Colonic mucosa (tissue), 4 donors: Measurements from ENCODE around the gene PDE9A. TPM values are rescaled to one million over a fixed set of nuclear protein-coding genes. Genes with fewer than 3 reads are reported as not detected.
A peak's percentile ranks its signal among the peaks of the same experiment; 100 is the strongest.

Source experiments
- DNase-seq: peaks from one replicate; pipeline ENCODE4 v3.0.0-alpha.2; 2020
- H3K27ac ChIP-seq: fragments of 200-600 bp; one replicate; pipeline ENCODE4 v1.8.0; 2021
- H3K27me3 ChIP-seq: fragments of 200-600 bp; one replicate; pipeline ENCODE4 v1.8.0; 2021
- H3K36me3 ChIP-seq: fragments of 200-600 bp; one replicate; pipeline ENCODE4 v1.8.0; 2021
- H3K4me1 ChIP-seq: fragments of 200-600 bp; one replicate; pipeline ENCODE4 v1.8.0; 2021; ENCODE audit warnings: mild to moderate bottlenecking
- H3K4me3 ChIP-seq: fragments of 200-600 bp; one replicate; pipeline ENCODE4 v1.8.0; 2021
- H3K9ac ChIP-seq, 2 donors: one replicate each; pipeline ENCODE4 v1.7.0; 2013; ENCODE audit warnings: control low read depth in 2 of 2, low read depth in 2 of 2, low read length in 2 of 2
- H3K9me3 ChIP-seq: fragments of 200-600 bp; one replicate; pipeline ENCODE4 v1.8.0; 2021
- intact Hi-C: fragments of 100-400 bp; cut with DNase I; formaldehyde crosslinking; loops from one replicate; pipeline ENCODE4 v1.14.1; 2022
- total RNA-seq, 2 donors: library from RNA; stranded (reverse); fragmentation: NEBNext Ultra II Directional in 1 of 2; extraction: Animal tissue kit (Norgen Biotek cat#: 25700) in 1 of 2; gene quantifications; one replicate each; pipeline ENCODE4 v1.2.1, GENCODE V29; 2021
- TF ChIP-seq, protein P1 (sequence below): fragments of 200-600 bp; IDR thresholded peaks from one replicate; pipeline ENCODE4 v1.8.0; 2022; ENCODE audit warnings: antibody characterized with exemption, mild to moderate bottlenecking
- donor health status: healthy.
- donor health status: DM: no; HTN: no; CAD: no.
- donor health status: DM: no; HTN: no; CAD: no.

PDE9A gene
- total RNA-seq, 2 donors from 2014 or later = 37.5 to 56.0 TPM

DNA sequence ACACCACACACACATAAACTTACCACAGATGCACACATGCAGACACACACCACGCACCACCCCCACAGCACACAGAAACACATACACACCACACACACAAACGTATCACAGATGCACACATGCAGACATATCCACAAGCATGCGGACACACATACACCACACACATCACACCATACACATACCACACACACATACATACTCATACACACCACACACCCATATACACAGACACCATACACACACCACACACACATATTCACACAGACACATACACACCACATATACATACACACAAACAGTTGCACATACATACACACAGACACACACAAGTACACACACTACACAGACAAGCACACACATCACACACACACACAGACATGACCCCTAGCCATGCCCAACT, 37.5 kb upstream of the PDE9A start:
- no peak for DNase-seq
- intact Hi-C loops = no loop called here
- no peak overlapping the region for H3K27ac ChIP-seq
- TF ChIP-seq, protein P1, sequence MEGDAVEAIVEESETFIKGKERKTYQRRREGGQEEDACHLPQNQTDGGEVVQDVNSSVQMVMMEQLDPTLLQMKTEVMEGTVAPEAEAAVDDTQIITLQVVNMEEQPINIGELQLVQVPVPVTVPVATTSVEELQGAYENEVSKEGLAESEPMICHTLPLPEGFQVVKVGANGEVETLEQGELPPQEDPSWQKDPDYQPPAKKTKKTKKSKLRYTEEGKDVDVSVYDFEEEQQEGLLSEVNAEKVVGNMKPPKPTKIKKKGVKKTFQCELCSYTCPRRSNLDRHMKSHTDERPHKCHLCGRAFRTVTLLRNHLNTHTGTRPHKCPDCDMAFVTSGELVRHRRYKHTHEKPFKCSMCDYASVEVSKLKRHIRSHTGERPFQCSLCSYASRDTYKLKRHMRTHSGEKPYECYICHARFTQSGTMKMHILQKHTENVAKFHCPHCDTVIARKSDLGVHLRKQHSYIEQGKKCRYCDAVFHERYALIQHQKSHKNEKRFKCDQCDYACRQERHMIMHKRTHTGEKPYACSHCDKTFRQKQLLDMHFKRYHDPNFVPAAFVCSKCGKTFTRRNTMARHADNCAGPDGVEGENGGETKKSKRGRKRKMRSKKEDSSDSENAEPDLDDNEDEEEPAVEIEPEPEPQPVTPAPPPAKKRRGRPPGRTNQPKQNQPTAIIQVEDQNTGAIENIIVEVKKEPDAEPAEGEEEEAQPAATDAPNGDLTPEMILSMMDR = no peak
- H3K9me3 ChIP-seq = no peaks in the 10 kb centered on the region
- H3K4me3 ChIP-seq = no peak overlapping the region
- H3K27me3 ChIP-seq = no peaks in the 10 kb centered on the region
- H3K4me1 ChIP-seq = no peaks in the 10 kb centered on the region
- H3K9ac ChIP-seq = no peak overlapping the region
- no peaks in the 10 kb centered on the region for H3K36me3 ChIP-seq

DNA sequence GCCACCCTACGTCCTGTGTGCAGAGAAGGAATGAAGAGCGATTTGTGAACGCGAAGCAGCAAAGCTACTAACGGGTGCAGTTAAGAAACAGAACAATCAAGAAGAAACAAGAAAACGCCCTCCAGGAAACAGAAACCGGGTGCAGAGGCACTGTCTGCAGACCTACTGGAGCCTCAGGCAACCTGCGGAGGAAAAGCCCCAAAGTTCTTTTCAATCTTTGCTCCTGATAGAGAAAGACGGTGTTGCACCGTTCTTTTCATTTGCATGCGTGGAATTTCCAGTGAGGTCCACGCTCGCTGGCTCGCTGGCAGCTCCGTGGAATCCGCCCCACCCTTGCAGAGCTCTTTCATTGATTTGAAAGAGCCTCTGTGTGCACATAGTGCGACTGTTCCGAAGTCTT, 37.0 kb upstream of the PDE9A start:
- Histone ChIP-seq H3K9ac (peak overlapping the region in 1 of 2 donors; percentile 51), H3K4me1 (no peaks in the 10 kb centered on the region), H3K27ac (no peak overlapping the region), H3K27me3 (no peaks in the 10 kb centered on the region), H3K36me3 (no peaks in the 10 kb centered on the region), H3K9me3 (no peaks in the 10 kb centered on the region), H3K4me3 (peak overlapping the region; percentile 22)
- intact Hi-C loops = no loop called here
- TF ChIP-seq, protein P1 = no peak
- DNase-seq = no peak

DNA sequence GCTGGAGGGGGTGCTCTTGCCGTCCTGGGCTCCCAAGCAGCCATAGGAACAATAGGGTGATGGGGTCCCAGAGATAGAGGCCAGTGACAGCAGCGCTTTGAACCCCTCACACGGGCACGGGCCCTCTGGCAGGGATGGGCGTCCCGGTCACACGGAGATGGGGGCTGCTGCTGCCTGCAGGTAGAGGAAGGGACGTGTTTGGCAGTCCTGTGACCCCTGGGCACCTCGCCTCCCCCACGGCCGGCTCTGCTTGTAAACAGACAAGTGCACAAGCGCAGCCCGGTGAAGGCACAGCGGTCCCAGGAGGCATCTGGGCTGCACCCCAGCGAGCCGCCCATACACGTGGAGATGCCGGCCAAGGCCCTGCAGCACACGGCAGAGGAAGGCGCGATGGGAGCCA, 36.5 kb upstream of the PDE9A start:
- no peaks in the 10 kb centered on the region for H3K4me1 ChIP-seq
- intact Hi-C loops = no loop called here
- no peak overlapping the region for H3K4me3 ChIP-seq
- no peak overlapping the region for H3K27ac ChIP-seq
- TF ChIP-seq, protein P1 = no peak
- DNase-seq = no peak
- H3K27me3 ChIP-seq = no peaks in the 10 kb centered on the region
- H3K36me3 ChIP-seq = no peaks in the 10 kb centered on the region
- no peaks in the 10 kb centered on the region for H3K9me3 ChIP-seq
- H3K9ac ChIP-seq = no peak overlapping the region

DNA sequence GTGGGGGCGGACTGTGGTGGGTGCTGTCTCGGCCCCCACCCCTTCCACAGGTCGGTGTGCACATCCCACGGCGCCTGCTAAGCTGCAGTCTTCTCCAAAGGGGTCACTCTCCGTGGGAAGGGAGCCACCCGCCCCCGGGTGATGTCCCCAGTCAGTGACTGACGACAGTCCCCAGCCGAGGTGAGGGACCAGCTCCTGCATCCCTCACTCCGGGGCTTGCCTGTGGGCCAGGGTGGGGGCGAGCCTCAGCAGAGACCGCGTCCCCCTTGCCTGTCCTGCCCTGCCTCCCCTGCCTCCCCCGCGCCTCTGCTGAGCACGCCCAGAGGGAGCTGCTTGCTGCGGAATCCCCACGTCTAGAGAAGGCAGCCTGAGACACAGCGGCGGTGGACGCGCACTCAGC, 35.9 kb upstream of the PDE9A start:
- no peaks in the 10 kb centered on the region for H3K9me3 ChIP-seq
- H3K27me3 ChIP-seq = no peaks in the 10 kb centered on the region
- DNase-seq = no peak
- TF ChIP-seq, protein P1 = no peak
- H3K4me1 ChIP-seq = no peaks in the 10 kb centered on the region
- H3K9ac ChIP-seq = no peak overlapping the region
- intact Hi-C loops = no loop called here
- no peak overlapping the region for H3K27ac ChIP-seq
- H3K36me3 ChIP-seq = no peaks in the 10 kb centered on the region
- H3K4me3 ChIP-seq = no peak overlapping the region

DNA sequence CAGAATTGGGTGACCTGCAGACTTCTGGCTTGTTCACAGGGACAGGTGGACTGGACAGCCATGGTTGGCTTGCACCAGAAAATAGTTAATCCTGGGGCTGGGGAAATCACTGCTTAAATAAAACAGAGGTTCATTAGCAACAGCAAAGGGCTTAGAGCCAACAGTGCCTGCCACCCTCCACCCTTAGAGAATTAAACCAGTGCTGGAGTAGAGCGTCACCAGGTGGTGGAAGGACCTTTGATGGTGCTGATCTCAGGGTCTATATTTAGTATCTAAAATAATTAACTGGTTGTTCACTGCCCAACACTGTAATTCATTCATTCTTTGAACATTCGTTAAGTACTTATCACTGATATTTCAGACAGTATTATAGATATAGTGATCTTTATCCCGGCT, 34.7 kb upstream of the PDE9A start:
- H3K27me3 ChIP-seq = no peaks in the 10 kb centered on the region
- no peaks in the 10 kb centered on the region for H3K36me3 ChIP-seq
- no peak overlapping the region for H3K4me3 ChIP-seq
- TF ChIP-seq, protein P1 = no peak
- intact Hi-C loops = no loop called here
- no peak for DNase-seq
- H3K9me3 ChIP-seq = no peaks in the 10 kb centered on the region
- no peak overlapping the region for H3K27ac ChIP-seq
- no peak overlapping the region for H3K9ac ChIP-seq
- no peaks in the 10 kb centered on the region for H3K4me1 ChIP-seq

DNA sequence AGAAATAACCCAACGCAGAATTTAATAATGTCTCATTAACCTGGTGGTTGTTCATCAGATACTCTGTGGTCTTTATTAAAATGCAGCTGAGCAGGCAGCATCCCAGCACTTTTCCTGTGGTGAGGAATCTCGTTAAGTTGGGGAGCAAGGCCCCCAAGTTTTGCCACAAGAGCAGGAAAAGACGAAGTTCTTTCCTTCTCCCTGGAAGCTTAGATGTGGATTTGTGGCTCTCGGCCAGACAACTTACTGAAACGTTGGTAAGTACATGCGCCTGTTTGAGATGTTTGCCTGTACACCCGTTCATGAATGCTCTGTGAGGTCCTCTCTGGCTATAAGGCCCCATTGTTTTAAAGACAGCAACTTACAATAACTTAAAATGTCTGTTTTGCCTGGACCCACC, 34.3 kb upstream of the PDE9A start:
- Histone ChIP-seq H3K9me3 (no peaks in the 10 kb centered on the region), H3K27ac (no peak overlapping the region), H3K9ac (no peak overlapping the region), H3K4me3 (no peak overlapping the region), H3K4me1 (no peaks in the 10 kb centered on the region), H3K27me3 (no peaks in the 10 kb centered on the region), H3K36me3 (no peaks in the 10 kb centered on the region)
- TF ChIP-seq, protein P1 = no peak
- intact Hi-C loops = no loop called here
- no peak for DNase-seq
